Stimulated activated CD4-positive, alpha-beta T cell treated with anti-CD3 and anti-CD28 coated beads, Interleukin-12 subunit alpha, Interleukin-12 subunit beta, amount 100 ng/mL, for 4 hours (primary cell): Measurements from ENCODE around the gene CLDN3.
"Not testable (repeated sequence)": the region's sequence is repeated elsewhere in the genome, so short reads cannot be mapped to it uniquely, and the experiment has no call there.

Experiments
- DNase-seq: peaks from one replicate; pipeline ENCODE4 v3.0.0-alpha.2; 2020

CLDN3 gene, protein sequence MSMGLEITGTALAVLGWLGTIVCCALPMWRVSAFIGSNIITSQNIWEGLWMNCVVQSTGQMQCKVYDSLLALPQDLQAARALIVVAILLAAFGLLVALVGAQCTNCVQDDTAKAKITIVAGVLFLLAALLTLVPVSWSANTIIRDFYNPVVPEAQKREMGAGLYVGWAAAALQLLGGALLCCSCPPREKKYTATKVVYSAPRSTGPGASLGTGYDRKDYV

DNA sequence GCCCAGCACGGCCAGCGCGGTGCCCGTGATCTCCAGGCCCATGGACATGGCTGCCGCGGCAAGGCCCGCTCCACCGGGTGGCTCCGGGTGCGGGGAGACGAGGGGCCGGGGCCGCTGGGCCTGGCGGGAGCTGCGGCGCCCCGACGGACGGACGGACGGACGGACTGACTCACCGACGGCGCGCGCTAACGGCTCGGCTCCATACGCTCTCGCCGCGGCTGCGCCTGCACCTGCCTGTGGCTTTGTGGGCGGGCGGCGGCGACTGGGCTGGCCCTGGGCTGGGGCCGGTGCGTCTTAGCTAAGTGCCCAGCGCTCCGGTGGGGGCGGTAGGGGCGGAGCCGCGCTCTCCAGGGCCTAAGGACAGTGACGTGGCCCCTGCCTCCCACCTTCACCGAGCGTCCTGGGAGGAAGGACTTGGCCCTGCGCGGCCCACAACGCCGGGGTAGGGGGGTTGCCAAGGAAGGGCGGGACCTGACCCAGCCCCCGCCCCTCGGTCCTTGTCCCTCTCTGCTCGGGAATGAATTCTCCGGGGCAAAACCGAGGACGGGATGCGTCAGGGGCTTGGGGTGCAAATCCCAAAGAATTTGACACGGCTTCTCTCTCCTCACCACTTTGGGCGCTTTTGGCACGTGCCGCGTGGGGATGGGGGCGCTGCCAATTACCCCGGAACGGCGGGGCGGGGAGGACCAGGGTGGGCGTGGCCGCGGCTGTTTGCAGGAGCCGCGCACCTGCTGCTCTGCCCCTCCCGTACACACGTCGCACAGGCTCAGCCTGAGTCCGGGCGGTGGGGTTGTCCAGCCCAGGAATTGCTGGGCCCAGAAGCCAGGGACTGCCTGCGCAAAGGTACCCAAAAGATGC is at the start of gene CLDN3:
CLDN3 (minus strand) TSS at position 269 of the 858 bp plus-strand sequence; CDS start at position 48, 221 bp downstream.
- peak; percentile 7 for DNase-seq

DNA sequence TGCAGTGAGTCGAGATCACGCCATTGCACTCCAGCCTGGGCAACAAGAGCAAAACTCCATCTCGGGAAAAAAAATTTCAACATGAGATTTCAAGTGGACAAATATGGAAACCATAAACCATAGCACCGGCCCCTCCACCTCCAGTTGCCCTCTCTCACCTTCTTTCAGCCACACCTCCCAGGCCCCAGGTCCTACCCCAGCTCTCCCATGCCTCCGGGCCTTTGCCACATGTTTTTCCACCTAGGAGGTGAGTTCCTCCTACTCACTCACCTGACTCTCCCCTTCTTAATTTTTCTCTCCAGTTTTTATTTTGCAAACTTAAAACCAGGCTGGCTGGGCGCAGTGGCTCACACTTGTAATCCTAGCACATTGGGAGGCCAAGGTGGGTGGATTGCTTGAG is 47.1 kb upstream of the CLDN3 start:
- DNase-seq = no peak

DNA sequence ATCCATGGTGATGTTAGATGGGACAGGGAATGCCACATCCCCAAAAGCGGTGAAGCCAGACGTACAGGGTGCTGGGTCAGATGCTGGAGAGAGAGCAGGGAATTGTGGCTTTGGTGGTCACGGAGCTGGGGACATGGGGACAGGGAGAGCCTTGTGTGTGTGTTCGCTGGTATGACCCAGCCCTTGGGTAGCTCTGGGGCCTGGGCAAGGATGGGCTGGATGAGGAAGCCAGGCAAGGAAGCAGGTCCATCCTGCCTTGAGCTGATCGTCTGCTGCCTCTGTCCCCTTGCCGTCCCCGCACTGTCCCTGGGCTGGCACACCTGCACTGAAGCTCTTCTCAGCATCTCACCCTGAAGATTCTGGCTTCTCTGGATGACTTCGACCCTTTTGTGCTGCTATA is 45.4 kb upstream of the CLDN3 start:
- no peak for DNase-seq

DNA sequence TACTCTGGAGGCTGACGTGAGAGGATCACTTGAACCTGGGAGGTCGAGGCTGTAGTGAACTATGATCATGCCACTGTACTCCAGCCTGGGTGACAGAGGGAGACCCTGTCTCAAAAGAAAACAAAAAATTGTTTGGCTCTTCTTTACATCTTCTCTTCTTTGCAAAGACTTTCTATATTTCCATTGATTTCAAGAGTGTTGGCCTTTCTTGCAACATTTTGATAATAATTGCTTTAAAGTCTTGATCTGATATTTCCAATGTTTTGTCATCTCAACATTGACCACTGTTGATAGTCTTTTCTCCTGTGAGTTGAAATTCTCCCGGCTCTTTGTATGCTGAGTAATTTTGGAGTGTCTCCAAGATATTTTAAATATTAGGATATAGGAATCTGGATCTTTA is 42.9 kb upstream of the CLDN3 start:
- no peak for DNase-seq

DNA sequence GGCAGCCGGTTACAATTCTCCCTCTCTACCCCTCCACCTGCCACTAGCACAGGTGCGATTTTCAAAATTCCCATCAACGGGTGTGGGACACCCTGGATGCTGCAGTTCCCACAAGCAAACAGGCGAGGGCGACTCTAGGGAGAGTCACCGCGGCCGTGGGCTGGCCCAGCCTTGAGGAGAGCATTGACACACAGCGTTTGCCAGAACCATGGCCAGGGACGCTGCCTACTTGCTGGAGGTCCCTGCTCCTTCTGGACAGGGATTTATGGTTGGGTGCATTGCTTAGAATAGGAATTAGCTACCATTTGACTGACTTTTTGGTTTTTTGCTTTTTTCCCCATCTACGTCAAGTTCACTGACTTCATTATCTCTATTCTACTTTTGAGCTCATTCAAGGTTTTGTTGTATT is 41.7 kb upstream of the CLDN3 start:
- DNase-seq = peak; percentile 56

DNA sequence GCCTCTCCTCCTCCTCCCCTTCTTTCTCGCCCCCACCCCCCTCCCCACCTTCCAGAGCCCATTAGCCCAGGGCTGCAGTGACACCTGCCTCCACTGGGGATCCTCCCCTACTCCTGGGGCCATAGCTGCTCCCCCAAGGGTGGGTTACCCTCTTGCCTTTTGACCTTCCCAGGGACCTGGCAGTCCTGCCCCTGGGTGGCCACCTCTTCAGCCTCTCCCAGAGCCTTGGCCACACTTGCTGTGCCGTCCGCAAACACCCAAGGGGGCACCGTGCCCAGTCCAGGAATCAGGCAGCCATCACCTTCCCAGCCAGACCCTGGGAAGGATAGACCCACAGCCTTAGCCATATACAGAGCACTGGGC is 40.9 kb upstream of the CLDN3 start:
- DNase-seq = no peak

DNA sequence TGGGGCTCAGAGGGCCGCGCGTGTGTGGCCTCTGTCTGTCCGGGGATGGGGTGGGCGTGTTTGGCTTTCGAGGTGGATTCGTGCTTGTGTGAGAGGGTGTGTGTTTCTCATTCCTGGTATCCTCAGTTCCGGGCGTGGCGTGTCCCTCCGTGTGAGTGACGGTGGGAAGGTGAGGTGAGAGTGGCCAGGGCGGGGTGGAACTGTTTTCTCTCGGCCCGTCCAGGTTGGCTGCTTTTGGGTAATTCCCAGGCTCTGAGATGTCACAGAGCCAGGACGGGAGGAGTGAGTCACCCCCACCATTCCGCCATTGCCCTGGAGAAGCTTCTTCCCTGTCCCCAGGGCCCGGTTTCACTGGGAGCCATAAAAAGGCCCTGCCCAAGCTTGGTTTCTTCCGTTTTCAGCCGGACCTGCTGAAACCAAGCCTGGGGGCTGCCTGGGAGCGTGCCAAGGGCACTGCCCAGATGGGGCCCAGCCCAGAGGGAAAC is 39.4 kb upstream of the CLDN3 start:
- DNase-seq = no peak

DNA sequence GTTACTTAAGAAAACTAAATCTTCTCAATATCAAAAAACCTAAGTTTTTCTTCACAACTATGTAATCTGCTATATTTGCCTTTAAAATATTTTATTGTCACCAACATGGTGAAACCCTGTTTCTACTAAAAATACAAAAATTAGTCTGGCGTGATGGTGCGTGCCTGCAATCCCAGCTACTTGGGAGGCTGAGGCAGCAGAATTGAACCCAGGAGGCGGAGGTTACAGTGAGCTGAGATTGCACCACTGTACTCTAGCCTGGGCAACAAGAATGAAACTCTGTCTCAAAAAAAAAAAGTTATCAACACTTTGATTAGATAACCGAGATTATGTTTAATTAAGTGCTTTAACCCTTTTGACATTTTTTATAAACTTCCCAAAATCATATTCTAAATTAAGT is 32.4 kb upstream of the CLDN3 start:
- no peak for DNase-seq

DNA sequence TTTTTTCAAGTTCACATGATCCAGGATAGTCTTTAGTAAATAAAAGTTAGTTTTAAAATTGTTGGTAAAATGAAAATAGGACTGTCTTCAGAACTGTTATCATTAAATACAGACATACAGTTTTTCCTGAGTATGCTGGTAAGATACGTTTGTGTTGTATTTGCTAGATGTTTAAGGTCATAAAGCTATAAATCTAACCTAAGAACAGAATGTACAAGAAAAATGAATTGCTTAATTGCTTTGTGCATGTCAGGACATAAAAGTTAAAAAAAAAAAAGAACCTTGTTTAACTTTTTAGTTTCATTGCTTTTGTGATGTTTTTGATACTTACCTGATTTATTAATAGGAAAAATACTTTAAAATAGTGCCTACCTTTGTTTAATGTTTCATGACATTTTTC is 31.5 kb upstream of the CLDN3 start:
- DNase-seq = no peak

DNA sequence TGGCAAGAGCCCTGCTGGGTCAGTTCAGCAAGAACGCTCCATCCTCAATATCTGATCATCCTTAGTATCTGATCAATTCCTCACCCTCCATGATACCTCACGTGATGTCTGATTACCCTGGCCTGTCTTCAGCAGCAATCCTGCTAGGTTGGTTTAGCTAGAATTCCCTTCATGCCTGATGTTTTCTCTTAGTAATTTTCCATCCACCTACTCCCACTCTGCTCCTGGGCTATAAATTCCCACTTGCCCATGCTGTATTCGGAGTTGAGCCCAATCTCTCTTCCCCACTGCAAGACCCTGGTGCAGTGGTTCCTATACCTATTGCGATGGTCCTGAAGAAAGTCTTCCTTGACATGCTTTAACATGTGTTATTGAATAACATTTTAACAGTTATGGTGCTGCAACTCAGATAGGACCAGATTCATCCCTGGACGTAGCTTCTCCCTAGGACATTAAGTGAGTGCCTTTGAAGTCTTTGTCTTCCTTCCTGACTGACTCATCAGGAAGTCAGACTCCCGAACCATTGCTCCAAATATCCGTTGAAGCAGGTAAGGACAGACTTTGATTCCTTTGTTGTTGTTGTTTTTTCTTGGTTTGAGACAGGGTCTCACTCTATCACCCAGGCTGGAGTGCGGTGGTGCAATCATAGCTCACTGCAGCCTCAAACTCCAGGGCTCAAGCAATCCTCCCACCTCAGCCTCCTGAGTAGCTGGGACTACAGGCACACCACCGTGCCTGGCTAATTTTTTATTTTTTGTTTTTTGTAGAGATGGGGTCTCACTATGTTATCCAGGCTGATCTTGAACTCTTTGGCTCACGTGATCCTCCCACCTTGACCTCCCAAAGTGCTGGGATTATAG is 29.4 kb upstream of the CLDN3 start:
- DNase-seq = no peak

DNA sequence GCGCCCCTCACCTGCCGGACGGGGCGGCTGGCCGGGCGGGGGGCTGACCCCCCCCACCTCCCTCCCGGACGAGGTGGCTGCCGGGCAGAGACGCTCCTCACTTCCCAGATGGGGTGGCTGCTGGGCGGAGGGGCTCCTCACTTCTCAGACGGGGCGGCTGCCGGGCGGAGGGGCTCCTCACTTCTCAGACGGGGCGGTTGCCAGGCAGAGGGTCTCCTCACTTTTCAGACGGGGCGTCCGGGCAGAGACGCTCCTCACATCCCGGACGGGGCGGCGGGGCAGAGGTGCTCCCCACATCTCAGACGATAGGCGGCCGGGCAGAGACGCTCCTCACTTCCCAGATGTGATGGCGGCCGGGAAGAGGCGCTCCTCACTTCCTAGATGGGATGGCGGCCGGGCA is 27.1 kb upstream of the CLDN3 start:
- not testable (repeated sequence) for DNase-seq

DNA sequence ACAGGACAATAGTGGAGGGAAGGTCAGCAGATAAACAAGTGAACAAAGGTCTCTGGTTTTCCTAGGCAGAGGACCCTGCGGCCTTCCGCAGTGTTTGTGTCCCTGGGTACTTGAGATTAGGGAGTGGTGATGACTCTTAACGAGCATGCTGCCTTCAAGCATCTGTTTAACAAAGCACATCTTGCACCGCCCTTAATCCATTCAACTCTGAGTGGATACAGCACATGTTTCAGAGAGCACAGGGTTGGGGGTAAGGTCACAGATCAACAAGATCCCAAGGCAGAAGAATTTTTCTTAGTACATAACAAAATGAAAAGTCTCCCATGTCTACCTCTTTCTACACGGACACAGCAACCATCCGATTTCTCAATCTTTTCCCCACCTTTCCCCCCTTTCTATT is 26.6 kb upstream of the CLDN3 start:
- not testable (repeated sequence) for DNase-seq

DNA sequence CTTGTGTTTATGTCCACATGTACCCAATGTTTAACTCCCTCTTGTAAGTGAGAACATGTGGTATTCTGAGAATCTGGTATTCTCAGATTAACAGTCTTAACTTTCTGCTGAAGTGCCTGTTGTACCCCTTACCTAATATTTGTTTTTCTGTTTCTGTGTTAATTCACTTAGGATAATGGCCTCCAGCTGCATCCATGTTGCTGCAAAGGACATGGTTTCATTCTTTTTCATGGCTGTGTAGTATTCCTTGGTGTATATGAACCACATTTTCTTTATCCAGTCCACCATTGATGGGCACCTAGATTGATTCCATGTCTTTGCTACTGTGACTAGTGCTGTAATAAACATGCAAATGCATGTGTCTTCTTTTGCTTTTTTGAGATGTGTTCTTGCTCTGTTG is 25.1 kb upstream of the CLDN3 start:
- DNase-seq = not testable (repeated sequence)

DNA sequence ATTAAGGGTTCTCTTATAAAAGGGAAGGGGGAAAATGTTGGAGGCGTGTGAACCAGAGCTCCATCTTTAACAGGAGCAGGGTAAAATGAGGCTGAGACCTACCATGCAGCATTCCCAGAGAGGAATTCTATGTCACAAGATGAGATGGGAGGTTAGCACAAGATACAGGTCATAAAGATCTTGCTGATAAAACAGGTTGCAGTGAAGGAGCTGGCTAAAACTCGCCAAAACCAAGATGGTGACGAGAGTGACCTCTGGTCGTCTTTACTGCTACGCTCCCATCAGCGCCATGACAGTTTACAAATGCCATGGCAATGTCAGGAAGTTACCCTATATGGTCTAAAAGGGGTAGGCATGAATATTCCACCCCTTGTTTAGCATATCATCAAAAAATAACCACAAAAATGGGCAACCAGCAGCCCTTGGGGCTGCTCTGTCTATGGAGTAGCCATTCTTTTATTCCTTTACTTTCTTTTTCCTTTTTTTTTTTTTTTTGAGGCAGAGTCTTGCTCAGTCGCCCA is 21.2 kb upstream of the CLDN3 start:
- not testable (repeated sequence) for DNase-seq

DNA sequence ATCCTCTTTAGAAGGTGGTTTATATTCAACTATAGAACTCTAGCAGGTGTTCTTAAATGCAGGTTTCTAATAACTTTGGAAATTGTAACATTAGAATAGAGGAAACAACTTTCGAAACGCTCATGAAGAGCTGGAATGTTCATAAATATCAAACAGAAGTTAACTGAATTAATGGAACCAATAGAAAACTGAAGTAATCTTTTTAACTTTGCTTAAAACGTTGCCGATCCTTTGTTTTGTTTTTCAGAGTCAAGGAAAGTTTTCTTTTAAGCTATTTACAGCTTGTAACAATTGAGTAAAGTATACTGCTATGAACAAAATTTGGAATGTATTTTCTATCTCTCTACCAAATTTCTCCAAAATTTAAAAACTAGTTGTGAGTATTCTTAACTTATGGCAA is 19.0 kb upstream of the CLDN3 start:
- no peak for DNase-seq

DNA sequence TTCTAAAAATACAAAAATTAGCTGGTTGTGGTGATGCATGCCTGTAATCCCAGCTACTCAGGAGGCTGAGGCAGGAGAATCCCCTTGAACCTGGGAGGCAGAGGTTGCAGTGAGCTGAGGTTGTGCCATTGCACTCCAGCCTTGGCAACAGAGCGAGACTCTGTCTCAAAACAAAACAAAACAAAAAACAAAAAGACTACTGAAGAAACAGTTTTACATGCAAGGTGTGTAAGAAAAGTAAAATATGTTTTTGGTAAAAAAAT is 17.6 kb upstream of the CLDN3 start:
- not testable (repeated sequence) for DNase-seq

DNA sequence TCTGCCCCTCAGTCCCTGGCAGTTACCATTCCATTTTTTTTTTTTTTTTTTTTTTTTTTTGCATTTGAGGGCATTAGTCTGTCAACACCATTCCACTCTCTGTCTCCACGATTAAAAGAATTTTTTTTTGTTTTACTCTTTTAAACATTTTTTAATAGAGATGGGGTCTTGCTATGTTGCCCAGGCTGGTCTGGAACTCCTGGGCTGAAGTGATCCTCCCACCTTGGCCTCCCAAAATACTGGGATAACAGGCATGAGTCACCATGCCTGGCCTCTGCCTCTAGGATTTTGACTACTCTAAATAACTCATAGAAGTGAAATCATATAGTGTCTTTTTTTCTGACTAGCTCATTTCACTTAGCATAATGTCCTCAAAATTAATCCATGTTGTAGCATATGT is 16.5 kb upstream of the CLDN3 start:
- DNase-seq = no peak

DNA sequence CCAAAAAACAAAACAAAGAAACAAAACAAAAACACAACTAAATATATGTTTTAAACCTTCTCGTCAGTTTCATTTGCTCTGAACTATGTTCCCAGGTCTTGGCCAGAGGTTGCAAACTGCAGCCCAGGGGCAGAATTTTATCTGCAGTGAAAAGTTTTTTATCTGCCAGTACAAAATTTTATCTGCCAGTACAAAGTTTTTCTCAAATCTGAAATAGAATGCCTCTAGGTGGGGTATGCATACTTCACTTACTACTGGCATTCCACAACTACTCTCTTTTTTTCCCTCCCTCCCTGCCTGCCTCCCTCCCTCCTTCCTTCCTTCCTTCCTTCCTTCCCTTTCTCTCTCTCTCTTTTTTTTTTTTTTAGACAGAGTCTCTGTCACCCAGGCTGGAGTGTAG is 9.4 kb upstream of the CLDN3 start:
- no peak for DNase-seq

DNA sequence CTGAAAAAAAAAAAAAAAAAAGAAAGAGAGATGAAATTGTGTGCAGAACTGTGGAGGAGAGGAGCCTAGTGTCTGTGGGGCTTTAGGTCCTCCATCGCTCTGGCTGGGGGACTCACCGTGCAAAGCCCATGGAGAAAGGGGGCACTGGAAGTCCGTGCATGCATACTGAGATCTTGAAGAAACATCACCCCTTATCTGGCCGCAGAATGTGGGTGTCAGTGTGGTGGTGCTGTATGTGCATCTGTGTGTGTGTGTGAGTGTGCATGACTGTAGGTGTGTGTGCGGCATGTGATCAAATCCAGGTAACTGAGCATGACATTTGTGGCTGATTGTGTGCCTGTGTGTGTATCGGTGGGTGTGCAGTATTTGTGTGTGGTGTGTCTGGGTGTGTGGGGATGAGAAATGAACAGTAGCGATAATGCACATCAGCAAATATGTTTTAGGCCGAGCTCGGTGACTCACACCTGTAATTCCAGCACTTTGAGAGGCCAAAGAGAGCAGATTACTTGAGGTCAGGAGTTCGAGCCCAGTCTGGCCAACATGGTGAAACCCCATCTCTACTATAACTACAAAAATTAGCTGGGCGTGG is 8.8 kb upstream of the CLDN3 start:
- DNase-seq = no peak

DNA sequence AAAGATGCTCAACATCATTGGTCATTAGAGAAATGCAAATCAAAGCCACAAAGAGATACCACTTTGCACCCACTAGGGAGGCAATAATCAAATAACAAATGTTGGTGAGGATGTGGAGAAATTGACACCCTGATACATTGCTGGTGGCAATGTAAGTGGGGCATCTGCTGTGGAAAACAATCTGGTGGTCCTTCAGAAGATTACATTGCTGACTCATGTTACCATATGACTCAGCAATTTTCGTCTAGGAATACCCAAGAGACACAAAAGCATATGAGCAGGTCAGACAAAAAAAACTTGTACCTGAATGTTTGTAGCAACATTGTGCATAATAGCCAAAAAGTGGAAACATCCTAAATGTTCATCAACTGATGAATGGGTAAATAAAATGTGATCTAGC is 4.9 kb upstream of the CLDN3 start:
- DNase-seq = no peak

DNA sequence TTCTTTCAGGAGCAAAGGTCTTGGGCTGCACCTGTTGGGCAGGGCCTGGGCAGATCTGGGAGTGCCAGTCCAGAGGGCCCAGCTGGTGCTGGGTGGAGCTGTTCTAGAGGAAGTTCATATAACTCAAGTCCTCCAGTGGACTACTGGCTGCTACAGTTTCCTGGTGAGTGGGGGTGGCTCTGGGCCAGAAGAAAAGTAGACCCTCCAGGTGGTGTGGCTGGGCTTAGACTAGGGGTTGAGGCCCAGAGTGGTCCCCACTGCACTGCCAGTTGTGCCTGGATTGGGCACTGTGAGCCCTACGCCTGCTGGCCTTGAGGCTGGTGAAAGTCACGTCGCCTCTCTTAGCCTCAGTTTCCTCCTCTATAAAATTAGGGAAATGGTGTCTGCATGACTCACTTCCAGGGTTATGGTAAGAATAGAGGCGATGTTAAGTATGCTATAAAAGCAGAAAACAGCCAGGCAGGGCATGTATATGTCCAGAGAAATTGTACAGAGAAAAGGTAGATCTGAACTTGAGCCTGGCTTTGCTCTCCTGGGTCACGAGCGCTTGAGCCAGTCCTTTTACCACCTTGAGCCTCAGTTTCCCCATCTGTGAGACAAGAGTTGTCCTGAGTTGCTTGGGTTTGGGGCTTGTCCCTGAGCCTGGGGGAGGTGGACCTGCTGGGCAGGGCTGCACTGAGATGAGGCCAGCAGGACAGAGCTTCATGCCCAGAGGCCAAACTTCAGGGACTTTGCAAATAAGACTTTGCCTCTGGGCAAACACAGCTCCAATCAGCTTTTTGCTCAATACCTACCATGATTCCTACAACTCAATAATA is 3.8 kb upstream of the CLDN3 start:
- DNase-seq = no peak
